OCI-LY3 (cell line): ENCODE measurements around the gene TIAM2.

Experiments used
- CTCF ChIP-seq: fragments of 200-600, 300-600 bp; sonication (generic); IDR thresholded peaks from 2 replicates; pipeline ENCODE4 v1.5.1; 2014; ENCODE audit warnings: antibody characterized with exemption, low read length, low read depth
- EZH2phosphoT487 ChIP-seq: fragments of 200-600 bp; shearing (Covaris generic); IDR thresholded peaks from 2 replicates; pipeline ENCODE4 v1.6.1; 2018; ENCODE audit warnings: antibody characterized with exemption, mixed run types, low read depth

GRCh38 chr6:155023717-155024116, 28.6 kb downstream of the TIAM2 start:
- TF ChIP-seq CTCF = no peak
- no peak for TF ChIP-seq EZH2phosphoT487
